ENCODE results near the gene CASZ1. TPM values are rescaled to one million over a fixed set of nuclear protein-coding genes. Genes with fewer than 3 reads are reported as not detected.

The CASZ1 gene
- polyA plus RNA-seq, 1 experiment, result 0.64 TPM

GRCh38 chr1:10629816-10630571, 166.5 kb downstream of the CASZ1 start:
- TF ChIP-seq CTCF (IDR thresholded peaks at IDR 0.05; ENCODE audit: insufficient read depth, low read depth, low read length), result no peak
- DNase-seq (ENCODE audit: low read depth), result no peak
- CTCF ChIA-PET, result interaction anchor here (1.2 kb wide), 2 partner anchors 18 to 123 kb away, joined by 3 read pairs; no protein-coding TSS in a partner anchor
- Histone ChIP-seq H3K27me3 (ENCODE audit: control insufficient read depth, insufficient read depth, low read length) (no peaks in the 10 kb centered on the region), H3K36me3 (ENCODE audit: control insufficient read depth, insufficient read depth, low read length) (peaks cover 12% of the 10 kb centered on the region), H3K4me3 (ENCODE audit: low read depth, low read length) (no peak overlapping the region)
- POLR2A ChIA-PET, result interaction anchor here (0.6 kb wide), 1 partner anchor 29 kb away, joined by 4 read pairs; no protein-coding TSS in a partner anchor

GRCh38 chr1:10629091-10629815, 167.2 kb downstream of the CASZ1 start:
- no peak for TF ChIP-seq CTCF (IDR thresholded peaks at IDR 0.05; ENCODE audit: insufficient read depth, low read depth, low read length)
- ChIA-PET POLR2A (no interaction called here), CTCF (interaction anchor here (1.2 kb wide), 1 partner anchor 17 kb away, joined by 3 read pairs; no protein-coding TSS in a partner anchor)
- DNase-seq (ENCODE audit: low read depth), result no peak
- H3K36me3 ChIP-seq (ENCODE audit: control insufficient read depth, insufficient read depth, low read length), result peaks cover 15% of the 10 kb centered on the region
- H3K27me3 ChIP-seq (ENCODE audit: control insufficient read depth, insufficient read depth, low read length), result no peaks in the 10 kb centered on the region
- no peak overlapping the region for H3K4me3 ChIP-seq (ENCODE audit: low read depth, low read length)

GRCh38 chr1:10628685-10629084, 167.8 kb downstream of the CASZ1 start:
- peaks cover 17% of the 10 kb centered on the region for H3K36me3 ChIP-seq (ENCODE audit: control insufficient read depth, insufficient read depth, low read length)
- TF ChIP-seq CTCF (IDR thresholded peaks at IDR 0.05; ENCODE audit: insufficient read depth, low read depth, low read length), result no peak
- ChIA-PET POLR2A (no interaction called here), CTCF (no interaction called here)
- no peak for DNase-seq (ENCODE audit: low read depth)
- no peaks in the 10 kb centered on the region for H3K27me3 ChIP-seq (ENCODE audit: control insufficient read depth, insufficient read depth, low read length)
- H3K4me3 ChIP-seq (ENCODE audit: low read depth, low read length), result no peak overlapping the region

GRCh38 chr1:10626791-10627410, 169.5 kb downstream of the CASZ1 start:
- CTCF ChIA-PET, result interaction anchor here (1.0 kb wide), 1 partner anchor 119 kb away, joined by 4 read pairs; no protein-coding TSS in a partner anchor
- DNase-seq (ENCODE audit: low read depth), result no peak
- POLR2A ChIA-PET, result no interaction called here
- Histone ChIP-seq H3K4me3 (ENCODE audit: low read depth, low read length) (no peak overlapping the region), H3K27me3 (ENCODE audit: control insufficient read depth, insufficient read depth, low read length) (no peaks in the 10 kb centered on the region), H3K36me3 (ENCODE audit: control insufficient read depth, insufficient read depth, low read length) (peaks cover 16% of the 10 kb centered on the region)
- no peak for TF ChIP-seq CTCF (IDR thresholded peaks at IDR 0.05; ENCODE audit: insufficient read depth, low read depth, low read length)
